ENCODE data around the gene TPD52L2.

TPD52L2 gene

GRCh38 chr20:63934271-63935068 lies 69.4 kb downstream of the TPD52L2 start:
- DNase-seq: no peak

- no peak for DNase-seq
Measured at GRCh38 chr20:63935447-63935846, 70.4 kb downstream of the TPD52L2 start.

- no peak for DNase-seq
Measured at GRCh38 chr20:63937596-63937995, 72.5 kb downstream of the TPD52L2 start.

GRCh38 chr20:63939061-63939935 lies 74.2 kb downstream of the TPD52L2 start:
- DNase-seq: no peak

- DNase-seq: no peak
Measured at GRCh38 chr20:63940071-63940471, 75.0 kb downstream of the TPD52L2 start.

- no peak for DNase-seq
Measured at GRCh38 chr20:63940472-63941266, 75.6 kb downstream of the TPD52L2 start.

All from activated CD4-positive, CD25-positive, alpha-beta regulatory T cell (primary cell).